NCI-H1436 (cell line): Measurements from ENCODE around the gene PFKP.

Experiments
- DNase-seq: peaks from one replicate; lab custom pipeline; 2025; lab: John Stamatoyannopoulos, UW

Gene PFKP

GRCh38 chr10:3116508-3117100, 49.3 kb downstream of the PFKP start:
- DNase-seq, result no peak

DNA sequence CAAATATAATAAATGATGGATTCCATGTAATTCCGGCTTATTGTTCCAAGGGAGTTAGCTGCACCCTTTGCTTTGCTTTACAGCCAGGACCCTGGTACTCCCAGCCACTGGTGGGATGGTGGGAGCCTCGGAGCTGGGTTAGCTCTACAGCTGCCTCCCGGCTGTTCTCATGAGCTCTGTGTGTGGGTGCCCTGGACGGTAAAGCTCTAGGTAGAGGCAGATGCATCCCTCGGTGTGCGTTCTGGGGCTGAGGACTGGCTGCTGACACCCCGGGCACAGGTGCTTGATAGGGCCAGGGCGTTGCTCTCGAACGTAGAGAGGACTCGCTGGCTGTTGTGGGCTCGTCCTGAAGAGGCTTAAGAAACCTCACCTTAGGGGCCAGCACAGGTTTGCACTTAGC, 50.1 kb downstream of the PFKP start:
- DNase-seq, result no peak

DNA sequence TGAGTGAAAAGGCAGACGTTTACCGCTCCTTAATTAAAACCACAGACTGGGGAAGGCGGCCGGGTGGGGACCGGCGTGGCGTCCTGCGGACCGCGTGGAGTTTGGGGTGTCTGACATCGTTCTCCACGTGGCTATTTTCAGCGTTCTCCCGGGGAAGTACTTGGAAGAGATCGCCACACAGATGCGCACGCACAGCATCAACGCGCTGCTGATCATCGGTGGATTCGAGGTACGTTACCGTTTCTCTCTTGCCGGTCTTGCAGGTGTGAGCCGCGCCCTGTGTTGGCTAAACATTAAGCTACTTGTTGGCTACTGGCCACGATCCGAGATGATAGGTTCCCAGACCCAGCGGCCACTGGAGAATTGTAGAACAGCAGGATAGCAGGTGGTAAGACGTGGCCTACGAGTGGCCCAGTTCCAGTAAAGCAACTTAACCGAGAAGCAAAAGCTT, 51.3 kb downstream of the PFKP start:
- no peak for DNase-seq

- DNase-seq, result no peak
Measured at GRCh38 chr10:3119796-3120459, 52.6 kb downstream of the PFKP start.

GRCh38 chr10:3122034-3122433, 54.7 kb downstream of the PFKP start:
- DNase-seq, result no peak

DNA sequence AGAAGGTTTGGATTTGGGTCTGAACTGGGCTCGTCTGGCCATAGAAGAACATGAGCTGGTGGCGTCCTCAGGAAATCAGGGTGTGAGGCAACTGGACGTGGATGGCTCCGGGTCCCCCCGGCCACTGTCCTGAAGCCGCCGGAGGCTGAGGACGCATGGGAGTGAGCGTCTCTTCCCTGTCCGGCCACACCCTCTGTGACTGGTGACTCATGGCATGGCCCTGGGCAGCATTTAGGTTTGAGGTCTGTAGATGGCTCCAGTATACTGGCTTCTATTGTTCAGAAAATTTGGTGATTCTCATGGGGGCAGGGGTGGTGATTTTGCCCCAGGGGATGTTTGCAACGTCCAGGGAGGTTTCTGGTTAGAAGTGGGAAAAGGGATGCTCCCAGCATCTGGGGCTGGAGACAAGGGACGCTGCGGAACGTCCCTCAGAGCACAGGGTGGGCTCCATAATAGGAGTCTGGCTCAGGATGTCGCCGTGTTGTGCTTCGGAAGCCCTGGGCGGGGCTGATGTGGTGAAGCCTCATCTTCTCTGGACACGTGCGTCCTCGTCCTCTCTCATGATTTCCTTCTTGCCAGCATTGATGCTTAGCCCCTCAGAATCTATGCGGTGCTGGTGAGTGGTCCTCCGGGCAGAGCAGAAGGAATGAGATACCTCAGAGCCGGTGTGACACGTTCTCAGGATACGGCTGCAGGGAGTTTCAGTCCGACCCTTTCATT, 55.3 kb downstream of the PFKP start:
- DNase-seq, result no peak

GRCh38 chr10:3123571-3124411, 56.4 kb downstream of the PFKP start:
- DNase-seq, result no peak

DNA sequence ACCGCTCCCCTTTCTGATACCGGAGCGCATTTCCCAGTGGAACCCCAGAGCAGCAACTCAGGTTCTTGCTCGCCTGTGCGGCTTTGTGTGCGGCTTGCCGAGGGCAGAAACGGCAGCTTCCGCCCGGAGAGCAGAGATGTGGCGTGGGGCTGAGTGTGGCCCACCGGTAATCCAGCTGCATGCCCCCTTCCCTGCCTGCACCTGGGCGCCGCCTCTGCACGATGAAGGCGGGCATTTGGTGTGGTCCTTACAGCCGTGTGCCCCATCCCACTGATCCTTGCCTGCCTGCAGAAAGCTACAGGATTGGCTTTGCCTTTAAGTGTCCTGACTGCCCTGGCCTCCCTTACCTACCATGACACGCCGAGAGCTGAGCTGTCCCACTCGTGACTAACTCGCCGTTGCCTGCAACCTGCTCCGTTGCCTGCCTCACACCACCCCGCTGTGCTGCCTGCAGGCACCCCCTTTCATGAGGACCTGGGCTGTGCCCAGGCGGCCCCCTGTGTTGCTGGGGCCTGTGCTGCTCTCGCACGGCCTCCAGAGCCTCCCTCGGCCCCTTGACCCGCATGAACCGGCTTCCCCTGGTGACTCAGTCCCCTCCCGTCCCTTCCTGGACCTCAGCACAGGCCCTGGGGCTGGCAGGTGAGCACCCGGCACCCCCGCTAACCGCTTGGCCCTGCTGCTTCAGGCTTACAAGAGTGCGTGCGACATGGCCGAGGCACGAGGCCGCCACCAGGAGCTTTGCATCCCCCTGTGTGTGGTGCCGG, 57.2 kb downstream of the PFKP start:
- DNase-seq, result no peak

- no peak for DNase-seq
Measured at GRCh38 chr10:3125527-3126170, 58.3 kb downstream of the PFKP start.

DNA sequence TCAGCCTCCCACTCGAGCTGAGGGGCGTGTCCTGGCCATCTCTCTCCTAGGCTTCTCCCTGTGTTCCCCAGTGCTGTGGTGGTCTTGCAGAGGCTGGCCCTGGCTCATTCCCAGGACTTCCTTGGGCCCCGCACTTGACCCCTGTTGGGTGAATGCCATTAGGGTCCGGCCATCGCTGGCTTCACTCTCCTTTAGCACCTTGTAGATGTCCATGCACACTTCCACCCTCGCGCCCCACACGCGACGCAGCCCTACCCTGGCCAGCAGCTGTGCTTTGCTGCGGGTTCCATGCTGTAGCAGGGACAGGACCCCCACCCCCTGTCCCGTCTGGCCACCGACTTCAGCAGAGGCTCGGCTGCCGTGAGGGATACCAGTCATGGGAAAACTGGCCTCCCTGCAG, 58.9 kb downstream of the PFKP start:
- DNase-seq, result no peak

DNA sequence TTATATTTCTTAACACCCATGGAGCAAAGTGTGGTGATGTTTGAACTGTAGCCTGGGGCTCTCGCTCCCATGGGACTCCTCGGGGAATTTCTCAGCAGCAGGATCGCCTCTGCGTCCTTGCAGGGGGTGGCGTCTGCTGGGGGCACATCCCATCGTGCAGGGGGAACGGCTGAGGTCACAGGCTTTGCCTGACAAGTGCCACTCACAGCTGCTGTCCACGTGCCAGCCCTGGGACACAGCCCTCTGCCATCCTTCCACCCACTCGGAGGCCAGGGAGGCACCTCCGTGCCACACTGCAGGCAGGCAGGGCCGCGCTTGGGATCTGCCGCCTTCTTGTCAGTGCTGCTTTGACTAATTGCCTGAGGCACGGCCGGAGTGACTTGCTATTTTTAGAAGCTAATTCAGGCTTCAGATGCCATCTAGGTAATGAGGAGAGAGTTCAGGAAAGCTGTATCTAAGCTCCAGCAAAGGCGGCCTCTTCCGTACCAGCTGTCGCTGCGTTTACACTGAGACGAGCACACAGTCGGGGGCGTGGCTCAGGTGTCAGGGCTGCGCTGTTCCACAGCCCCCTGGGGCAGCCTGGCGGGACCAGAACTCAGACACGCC, 59.5 kb downstream of the PFKP start:
- peak; percentile 94 for DNase-seq

DNA sequence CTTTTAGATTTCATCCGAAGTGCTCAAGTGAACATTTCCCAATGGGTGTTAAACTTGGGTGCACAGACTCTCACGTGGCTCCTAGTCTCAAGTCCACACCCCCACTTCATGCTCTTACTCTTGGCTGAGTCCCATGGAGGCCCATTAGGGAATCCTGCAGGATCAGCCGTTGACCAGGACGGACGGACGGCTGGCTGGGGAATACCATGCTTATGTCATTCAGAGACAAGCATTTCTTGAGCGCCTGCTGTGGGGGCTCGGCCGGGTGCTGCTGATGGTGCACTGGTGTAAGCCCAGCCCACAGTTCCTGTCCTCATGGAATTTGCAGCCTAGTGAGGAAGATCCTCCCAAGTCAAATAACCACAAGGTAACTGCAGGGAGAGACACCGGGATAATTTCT, 60.6 kb downstream of the PFKP start:
- DNase-seq, result no peak

- no peak for DNase-seq
Measured at GRCh38 chr10:3128379-3129130, 61.2 kb downstream of the PFKP start.

GRCh38 chr10:3129581-3130340, 62.4 kb downstream of the PFKP start:
- no peak for DNase-seq

GRCh38 chr10:3131098-3131497, 63.8 kb downstream of the PFKP start:
- peak; percentile 10 for DNase-seq

DNA sequence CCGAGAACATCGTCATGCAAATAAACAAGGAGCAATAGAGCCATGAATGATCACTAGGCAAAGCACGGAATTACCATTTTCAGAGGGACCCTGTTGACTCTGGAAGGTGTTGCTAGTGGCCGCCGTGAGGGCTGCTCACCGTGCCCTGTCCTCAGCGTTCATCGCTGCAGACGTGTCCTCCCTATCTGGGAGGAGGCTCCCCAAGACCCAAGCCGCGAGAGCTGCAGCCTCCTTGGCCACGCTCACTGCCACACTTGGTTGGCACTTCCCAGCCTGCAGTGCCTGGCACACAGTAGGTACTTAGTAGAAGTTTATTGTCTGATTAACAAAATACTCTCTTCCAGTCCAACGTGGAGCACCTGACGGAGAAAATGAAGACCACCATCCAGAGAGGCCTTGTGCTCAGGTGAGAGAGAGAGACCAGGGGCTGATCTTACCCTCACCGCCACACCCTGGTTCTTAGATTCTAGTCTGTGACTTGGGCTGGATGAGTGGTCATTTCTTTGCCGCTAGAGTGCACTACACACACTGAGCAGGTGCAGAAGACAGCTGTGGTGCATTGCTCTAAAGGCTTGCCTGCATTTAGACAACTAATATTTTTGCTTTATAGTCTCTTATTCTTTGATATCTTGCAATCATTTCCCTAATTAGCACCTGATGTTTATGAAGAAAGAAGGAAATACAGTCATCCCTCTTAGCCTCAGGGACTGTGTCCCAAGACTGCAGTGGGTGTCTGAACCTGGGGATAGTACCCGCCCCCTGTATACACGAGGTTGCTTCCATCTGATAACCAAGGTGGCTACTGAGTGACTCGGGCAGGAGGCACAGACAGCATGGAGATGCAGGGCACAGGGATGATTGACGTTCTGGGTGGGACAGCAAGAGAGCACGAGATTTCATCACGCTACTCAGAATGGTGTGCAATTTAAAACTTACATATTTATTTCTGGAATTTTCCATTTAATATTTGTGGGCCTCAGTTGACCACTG, 65.0 kb downstream of the PFKP start:
- no peak for DNase-seq

- DNase-seq, result no peak
Measured at GRCh38 chr10:3133948-3134347, 66.6 kb downstream of the PFKP start.

DNA sequence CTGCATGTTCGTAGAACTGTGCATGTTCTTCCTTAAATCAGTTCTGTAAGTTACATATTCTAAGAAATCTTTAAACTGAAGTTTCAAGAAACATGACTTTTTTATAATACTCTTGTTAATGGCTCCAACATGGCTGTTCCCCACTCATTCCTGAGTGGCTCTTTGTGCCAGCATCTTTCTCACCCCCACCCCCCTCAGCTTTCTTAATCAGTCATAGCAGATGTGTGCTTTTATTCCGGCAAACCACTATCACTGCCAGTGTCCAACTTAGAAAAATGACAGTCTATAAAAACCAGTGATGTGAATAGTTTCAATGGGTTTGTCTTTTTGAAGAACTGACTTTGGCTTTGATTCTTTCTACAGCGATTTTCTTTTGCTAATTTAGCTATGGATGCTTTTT, 67.7 kb downstream of the PFKP start:
- no peak for DNase-seq
